Activated naive CD4-positive, alpha-beta T cell (primary cell): ENCODE measurements around the gene FBXL4.

Experiments used
- DNase-seq, 4 experiments: peaks; one replicate each; lab custom pipeline; 2025; lab: John Stamatoyannopoulos, UW

Gene FBXL4

DNA sequence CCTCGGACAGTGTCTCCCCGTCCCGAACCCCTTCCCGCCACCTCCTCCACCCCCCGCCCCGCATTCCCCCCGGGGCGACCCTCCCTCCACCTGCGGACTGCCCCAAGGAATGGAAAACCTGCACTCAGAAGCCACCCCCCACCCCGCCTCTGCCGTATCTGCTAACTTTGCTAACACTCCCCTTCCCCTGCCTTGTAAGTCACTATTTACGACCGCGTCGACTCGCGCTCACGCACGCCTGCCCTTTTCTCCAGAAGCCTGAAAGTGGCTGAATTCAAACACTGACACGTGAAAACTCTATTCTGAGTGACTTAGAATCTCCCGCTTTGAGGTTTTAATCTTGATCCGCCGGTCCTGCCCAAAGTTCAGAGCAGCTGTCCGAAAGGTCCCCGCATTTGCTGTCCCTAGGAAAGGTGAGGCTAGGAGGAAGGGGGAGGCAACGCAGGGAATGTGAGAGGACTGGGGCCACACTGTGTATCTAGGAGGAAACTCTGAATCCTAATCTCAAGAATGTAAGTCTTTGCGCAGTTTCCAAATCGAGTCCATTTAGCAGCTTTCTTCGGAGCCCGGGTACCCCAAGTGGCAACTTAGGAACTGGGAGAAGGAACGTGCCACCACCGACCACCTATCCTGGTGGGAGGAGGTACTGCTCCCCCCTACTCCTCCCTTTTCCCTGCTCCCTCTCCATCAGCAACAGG, 122.7 kb downstream of the FBXL4 start:
- DNase-seq = no peak

DNA sequence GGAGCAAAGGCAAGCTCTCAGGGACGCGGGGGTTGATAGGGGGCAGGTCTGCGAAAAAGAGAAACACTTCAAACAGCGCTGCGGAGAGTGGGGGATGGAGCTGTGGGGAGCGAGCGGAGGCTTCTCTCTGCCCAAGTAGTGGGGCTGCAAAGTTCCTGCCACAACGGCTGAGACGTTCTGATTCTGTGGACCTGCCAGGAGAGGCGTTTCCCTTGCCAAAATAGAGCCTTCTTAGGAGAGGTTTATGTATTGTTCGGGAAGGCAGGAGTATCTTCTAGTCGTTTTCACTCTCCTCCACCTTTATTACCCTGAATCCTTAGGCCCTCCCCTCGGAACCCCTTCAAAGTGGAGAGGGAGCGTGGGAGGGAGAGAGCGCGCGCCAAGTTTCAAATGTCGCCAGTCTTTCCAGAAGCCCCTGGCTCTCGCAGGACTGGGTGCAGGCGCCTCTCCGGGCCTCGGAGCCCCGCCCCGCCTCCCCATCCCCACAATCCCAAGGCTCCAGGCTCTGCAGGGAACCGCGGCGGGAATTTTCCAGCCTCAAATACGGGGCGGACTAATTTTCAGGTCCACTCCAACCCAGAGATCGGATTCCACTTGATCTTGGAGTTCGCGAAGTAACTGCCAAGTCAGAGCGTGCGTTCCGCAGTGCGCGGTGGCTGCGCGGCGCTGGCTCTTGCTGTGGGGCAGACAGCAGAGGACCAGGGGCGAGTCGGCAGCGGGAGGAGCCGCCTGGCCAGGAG, 123.4 kb downstream of the FBXL4 start:
- DNase-seq = no peak

DNA sequence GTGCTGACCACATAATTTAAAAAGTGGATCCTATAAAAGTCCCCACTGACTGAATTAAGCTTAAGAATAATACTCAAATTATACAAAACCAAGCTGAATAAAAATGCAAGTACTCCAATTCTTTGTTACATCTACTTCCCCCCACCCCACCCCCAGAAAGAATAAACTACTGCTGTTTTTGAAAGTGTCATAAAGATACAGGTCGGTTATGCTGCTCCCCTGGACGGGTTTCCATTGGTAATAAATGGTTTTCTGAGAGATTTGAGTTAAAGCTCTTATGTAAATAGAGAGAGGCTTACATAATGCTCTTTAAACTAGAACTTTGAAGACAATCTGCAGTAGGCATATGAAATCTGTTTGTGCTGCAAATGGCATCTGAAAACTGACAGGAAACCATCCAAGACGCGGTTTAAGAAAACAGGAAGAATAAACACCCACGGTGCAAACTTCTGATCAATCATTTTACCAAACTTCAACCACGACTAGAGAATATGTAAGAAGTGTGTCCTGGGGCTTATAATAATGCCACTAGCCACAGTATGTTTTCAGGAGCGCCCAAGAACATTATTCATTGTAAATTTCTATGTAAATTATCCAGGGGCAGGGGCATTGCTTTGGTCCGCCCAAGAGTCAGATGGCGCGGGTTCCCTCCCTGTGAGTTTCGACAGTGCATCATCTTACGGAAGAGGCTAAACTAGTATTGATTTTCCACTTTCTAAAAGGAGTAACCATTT, 124.2 kb downstream of the FBXL4 start:
- DNase-seq = no peak

DNA sequence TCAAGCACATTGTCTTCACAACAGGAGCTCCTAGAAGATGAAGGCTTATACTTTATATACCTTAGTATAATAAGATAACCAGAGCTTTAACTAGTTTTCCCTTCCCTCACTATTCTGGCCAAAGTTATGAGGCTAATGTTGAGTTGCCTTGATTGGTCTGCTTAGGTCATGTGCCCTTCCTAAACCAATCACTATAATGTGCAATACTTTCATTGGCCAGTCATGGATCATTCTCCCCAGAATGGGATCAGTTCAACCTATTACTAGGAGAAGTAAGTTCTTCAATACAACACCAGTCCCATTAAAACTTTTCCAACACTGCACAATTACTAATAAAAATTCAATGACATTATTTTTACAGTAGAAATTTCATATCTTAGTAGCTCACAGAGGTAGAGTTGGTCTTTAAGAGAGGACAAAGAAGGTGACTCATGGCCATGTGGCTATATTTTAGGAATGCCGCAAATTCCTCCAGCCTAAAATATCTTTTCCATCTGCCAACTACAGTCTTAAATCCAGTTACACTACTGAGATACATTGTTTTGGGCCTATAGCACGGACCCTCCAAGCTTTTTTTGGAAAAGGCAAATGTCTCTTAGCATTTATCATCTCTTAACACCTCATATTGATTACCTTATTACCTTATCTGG, 125.9 kb downstream of the FBXL4 start:
- no peak for DNase-seq
